K562 (cell line): Measurements from ENCODE around the gene CD44. TPM values are rescaled to one million over a fixed set of nuclear protein-coding genes. Genes with fewer than 3 reads are reported as not detected.

Experiments
- ATAC-seq: fragments of 200-7000 bp; cut with Tn5 transposase; 3 replicates; pipeline ENCODE4 v1.9.1; 2020; ENCODE audit warnings: moderate library complexity
- BruUV-seq: library from RNA; stranded (reverse); fragments of 400-500 nt; replicated peaks from 2 replicates; lab custom pipeline; 2021; lab: Mats Ljungman, UMichigan
- CTCF ChIA-PET: fragments of 300-600 bp; formaldehyde crosslinking; extraction: SDS; loops from one replicate; lab custom pipeline; 2021; ENCODE audit warnings: low intra/inter-chr PET ratio; lab: Yijun Ruan, JAX
- POLR2A ChIA-PET: fragments of 300-600, 350-650 bp; sonication (Branson Sonifier 250); formaldehyde crosslinking; extraction: SDS; loops from one replicate; lab custom pipeline; 2021; ENCODE audit warnings: antibody characterized with exemption, inconsistent platforms; lab: Yijun Ruan, JAX
- DNase-seq, 4 experiments: peaks; one replicate each; pipeline versions ENCODE4 v3.0.0 to v3.0.0-alpha.2; 2011 to 2018; ENCODE audit warnings: low spot score in 3 of 4, mixed read lengths in 3 of 4; ENCODE audit errors: extremely low read depth in 1 of 4
- FAIRE-seq: peaks from 2 replicates; lab custom pipeline; 2011; peaks lifted over from hg19 to GRCh38; lab: Jason Lieb, UNC
- H2AFZ ChIP-seq: 2 replicates; pipeline ENCODE4 v1.6.0; 2011; ENCODE audit warnings: low read depth, low read length, control low read depth, inconsistent platforms
- H3K27ac ChIP-seq: fragments of 200-600 bp; 3 replicates; pipeline ENCODE4 v1.8.0; 2011; ENCODE audit warnings: low read depth, mild to moderate bottlenecking, control low read depth, inconsistent platforms, low read length, moderate library complexity, mixed read lengths; ENCODE audit errors: extremely low read depth
- H3K27me3 ChIP-seq, 2 experiments: fragments of 300-600 bp in 1 of 2; 2 replicates in 1 of 2; 3 replicates in 1 of 2; pipeline versions ENCODE4 v1.6.0 to v1.8.0; 2011; ENCODE audit warnings: inconsistent platforms in 2 of 2, low read length in 2 of 2, mild to moderate bottlenecking in 1 of 2, mixed read lengths in 1 of 2, moderate library complexity in 1 of 2; ENCODE audit not compliant: control insufficient read depth in 2 of 2, insufficient read depth in 2 of 2
- H3K36me3 ChIP-seq: fragments of 300-600 bp; 3 replicates; pipeline ENCODE4 v1.8.0; 2011; ENCODE audit warnings: mild to moderate bottlenecking, low read length, inconsistent platforms; ENCODE audit not compliant: control insufficient read depth, insufficient read depth
- H3K4me1 ChIP-seq, 2 experiments: fragments of 200-600 bp in 1 of 2; replicated peaks in 1 of 2; 2 replicates in 1 of 2; 3 replicates in 1 of 2; pipeline versions ENCODE4 v1.5.1 to v1.8.0; 2011; ENCODE audit warnings: inconsistent platforms in 2 of 2, low read length in 2 of 2, mild to moderate bottlenecking in 1 of 2, mixed read lengths in 1 of 2, moderate library complexity in 1 of 2; ENCODE audit not compliant: control insufficient read depth in 2 of 2, insufficient read depth in 2 of 2
- H3K4me2 ChIP-seq: 2 replicates; pipeline ENCODE4 v1.6.1; 2011; ENCODE audit warnings: low read length, control low read depth, inconsistent platforms, mixed read lengths; ENCODE audit not compliant: insufficient read depth
- H3K4me3 ChIP-seq: fragments of 200-600 bp; sonication (generic), shearing (Covaris generic); 2 replicates; pipeline ENCODE4 v1.5.1; 2016; ENCODE audit warnings: control low read depth, inconsistent platforms
- H3K79me2 ChIP-seq: fragments of 200-600 bp; 3 replicates; pipeline ENCODE4 v1.8.0; 2011; ENCODE audit warnings: low read length, inconsistent platforms; ENCODE audit not compliant: control insufficient read depth, insufficient read depth
- H3K9ac ChIP-seq, 2 experiments: 2 replicates each; pipeline versions ENCODE4 v1.6.0 to v1.6.1; 2011; ENCODE audit warnings: low read depth in 2 of 2, low read length in 2 of 2, control low read depth in 1 of 2, inconsistent platforms in 1 of 2, mild to moderate bottlenecking in 1 of 2, mixed read lengths in 1 of 2; ENCODE audit not compliant: insufficient read depth in 1 of 2
- H3K9me1 ChIP-seq: one replicate; pipeline ENCODE4 v1.6.0; 2011; ENCODE audit warnings: inconsistent platforms, mild to moderate bottlenecking, low read length, moderate library complexity; ENCODE audit not compliant: control insufficient read depth, insufficient read depth
- H3K9me3 ChIP-seq: replicated peaks from 2 replicates; pipeline ENCODE4 v1.5.1; 2011; ENCODE audit warnings: low read depth, low read length, inconsistent platforms; ENCODE audit not compliant: control insufficient read depth, insufficient read depth
- H4K20me1 ChIP-seq: replicated peaks from 2 replicates; pipeline ENCODE4 v1.6.1; 2011; ENCODE audit warnings: low read length, inconsistent platforms, mixed read lengths; ENCODE audit not compliant: control insufficient read depth, insufficient read depth
- AFF1 ChIP-seq, 2 experiments: fragments of 450-650 bp; IDR thresholded peaks; 2 replicates each; pipeline ENCODE4 v1.6.1; 2018; ENCODE audit warnings: mild to moderate bottlenecking in 2 of 2, low read depth in 1 of 2; ENCODE audit not compliant: partially characterized antibody in 2 of 2
- ATF7 ChIP-seq: fragments of 450-650 bp; IDR thresholded peaks from 2 replicates; pipeline ENCODE4 v1.7.1; 2014; ENCODE audit warnings: mild to moderate bottlenecking, moderate library complexity
- CREB3 ChIP-seq: fragments of 450-650 bp; conservative IDR thresholded peaks from 2 replicates; pipeline ENCODE4 v1.6.1; 2016; ENCODE audit warnings: missing genetic modification characterization, low read depth, mild to moderate bottlenecking, missing compliant biosample characterization, moderate library complexity
- ETS1 ChIP-seq: conservative IDR thresholded peaks from 2 replicates; pipeline ENCODE4 v1.6.1; 2011; ENCODE audit warnings: low read depth, mild to moderate bottlenecking, low read length; ENCODE audit not compliant: control insufficient read depth
- FOXP1 ChIP-seq: sonication (generic); formaldehyde crosslinking; IDR thresholded peaks from 2 replicates; pipeline ENCODE4 v1.8.0; 2022; ENCODE audit warnings: mild to moderate bottlenecking, missing genetic modification reagents
- KAT7 ChIP-seq: sonication (generic); formaldehyde crosslinking; IDR thresholded peaks from 2 replicates; pipeline ENCODE4 v1.8.0; 2022; ENCODE audit warnings: missing genetic modification reagents, mild to moderate bottlenecking, borderline replicate concordance
- NFIC ChIP-seq: fragments of 450-650 bp; IDR thresholded peaks from 2 replicates; pipeline ENCODE4 v1.6.1; 2017; ENCODE audit warnings: mild to moderate bottlenecking, inconsistent platforms
- NKRF ChIP-seq: fragments of 450-650 bp; IDR thresholded peaks from 2 replicates; pipeline ENCODE4 v1.6.1; 2016; ENCODE audit warnings: borderline replicate concordance
- PRPF4 ChIP-seq: fragments of 200-400 bp; formaldehyde crosslinking; IDR thresholded peaks from one replicate; pipeline ENCODE4 v1.6.1; 2017; ENCODE audit warnings: low read length, low read depth, mild to moderate bottlenecking; ENCODE audit not compliant: insufficient read depth, poor library complexity, severe bottlenecking
- SMAD3 ChIP-seq: fragments of 450-650 bp; formaldehyde crosslinking; conservative IDR thresholded peaks from 2 replicates; pipeline ENCODE4 v1.4.0; 2020; ENCODE audit warnings: mild to moderate bottlenecking
- SNIP1 ChIP-seq: fragments of 450-650 bp; IDR thresholded peaks from 2 replicates; pipeline ENCODE4 v1.7.1; 2017; ENCODE audit warnings: low read depth, mild to moderate bottlenecking
- ZNF253 ChIP-seq: fragments of 250-450 bp; sonication (Bioruptor Pico); conservative IDR thresholded peaks from 2 replicates; pipeline ENCODE4 v1.6.1; 2021; ENCODE audit warnings: mild to moderate bottlenecking
- ZNF717 ChIP-seq: fragments of 250-450 bp; sonication (Bioruptor Pico); IDR thresholded peaks from 2 replicates; pipeline ENCODE4 v1.5.0; 2021
- WGBS: fragments of 100-300 bp; shearing (Covaris generic); methylation state at CpG from one replicate; pipeline ENCODE4 v1.1.6; 2016; ENCODE audit warnings: low coverage, mixed read lengths; ENCODE audit not compliant: insufficient coverage; ENCODE audit errors: missing lambda C conversion rate; 5-methylcytosine and 5-hydroxymethylcytosine counted together
- in situ Hi-C: fragments of 300-500 bp; cut with MboI; formaldehyde crosslinking; loops from 4 replicates; pipeline ENCODE4 v1.15.0; 2018; ENCODE audit warnings: inconsistent platforms, mixed read lengths
- intact Hi-C: fragments of 100-400 bp; cut with micrococcal nuclease; formaldehyde crosslinking; loops from 2 replicates; pipeline ENCODE4 v1.14.2; 2022
- polyA plus RNA-seq, 8 experiments: library from polyadenylated mRNA; depleted of rRNA in 4 of 8; stranded (reverse) in 5 of 8; unstranded in 3 of 8; fragments of >200 nt; fragmentation: Nextera tagmentation in 2 of 8; fragmentation: Illumina TruSeq in 1 of 8; extraction: Ambion mirVana in 2 of 8; extraction: Trizol in 1 of 8; gene quantifications; 2 replicates each; pipeline versions ENCODE4 v1.2.1 to v1.2.3, GENCODE V29; 2011 to 2014; ENCODE audit warnings: inconsistent platforms in 1 of 8, missing spikeins in 1 of 8
- total RNA-seq, 7 experiments: library from RNA; depleted of rRNA in 6 of 7; stranded (reverse); fragments of >200 nt in 6 of 7; fragmentation: Illumina TruSeq in 2 of 7; extraction: Trizol in 2 of 7; gene quantifications; 2 replicates each; pipeline versions ENCODE4 v1.2.1 to v1.2.3, GENCODE V29; 2011 to 2021; ENCODE audit warnings: low replicate concordance in 1 of 7

Gene CD44
- total and polyA plus RNA-seq, 9 of the 15 experiments (the other 6 are each of a cell fraction or from before 2014, with no cell fraction given) = 1.2 to 13.9 (median 3.0) TPM

GRCh38 chr11:35246745-35247144 lies 107.8 kb downstream of the CD44 start:
- no TSS peak for BruUV-seq
- Histone ChIP-seq H3K27me3 (no peaks in the 10 kb centered on the region), H3K9me1 (no peaks in the 10 kb centered on the region), H3K4me1 (no peaks in the 10 kb centered on the region), H4K20me1 (no peaks in the 10 kb centered on the region), H3K9ac (no peak overlapping the region), H3K4me3 (no peak overlapping the region), H3K27ac (no peak overlapping the region), H2AFZ (no peak overlapping the region), H3K4me2 (no peak overlapping the region), H3K9me3 (0 out of 2 replicates have a peak, but pooled peaks cover 2% of the 10 kb centered on the region), H3K79me2 (no peaks in the 10 kb centered on the region), H3K36me3 (no peaks in the 10 kb centered on the region)
- ATAC-seq (no peak), DNase-seq (no peak), FAIRE-seq (no peak)
- in situ Hi-C loops = loop anchor here (25.0 kb wide), 1 partner anchor 309 kb away; no protein-coding TSS in a partner anchor
- 0% methylated on average over 2 of the region's 2 CpGs for WGBS
- POLR2A ChIA-PET = interaction anchor here (0.6 to 0.7 kb wide), 2 partner anchors 159 to 1031 kb away, joined by 3 read pairs; no protein-coding TSS in a partner anchor
- CTCF ChIA-PET = no interaction called here
- intact Hi-C loops = no loop called here
- no peak for TF ChIP-seq FOXP1 (CRISPR knock-in tag)
- TF ChIP-seq ATF7 = no peak
- TF ChIP-seq ZNF253 (CRISPR knock-in tag) = no peak
- no peak for TF ChIP-seq NFIC
- TF ChIP-seq SNIP1 = no peak
- no peak for TF ChIP-seq SMAD3 (CRISPR knock-in tag)
- TF ChIP-seq PRPF4 = no peak
- TF ChIP-seq ZNF717 (CRISPR knock-in tag) = no peak
- TF ChIP-seq KAT7 (CRISPR knock-in tag) = no peak
- TF ChIP-seq AFF1 (IDR thresholded peaks at IDR 0.05; ENCODE audit: low read depth in 1 of 2, partially characterized antibody in 2 of 2) = no peak
- no peak for TF ChIP-seq NKRF
- no peak for TF ChIP-seq ETS1
- TF ChIP-seq CREB3 (tag) = no peak
